GM18519 (cell line): ENCODE data around the gene COMMD9.

Experiments
- ATAC-seq: cut with Tn5 transposase; IDR thresholded peaks from one replicate; pipeline ENCODE4 v1.9.1; 2021; ENCODE audit warnings: mild to moderate bottlenecking, moderate library complexity; ENCODE audit not compliant: unreplicated experiment, low FRiP score

The COMMD9 gene

DNA sequence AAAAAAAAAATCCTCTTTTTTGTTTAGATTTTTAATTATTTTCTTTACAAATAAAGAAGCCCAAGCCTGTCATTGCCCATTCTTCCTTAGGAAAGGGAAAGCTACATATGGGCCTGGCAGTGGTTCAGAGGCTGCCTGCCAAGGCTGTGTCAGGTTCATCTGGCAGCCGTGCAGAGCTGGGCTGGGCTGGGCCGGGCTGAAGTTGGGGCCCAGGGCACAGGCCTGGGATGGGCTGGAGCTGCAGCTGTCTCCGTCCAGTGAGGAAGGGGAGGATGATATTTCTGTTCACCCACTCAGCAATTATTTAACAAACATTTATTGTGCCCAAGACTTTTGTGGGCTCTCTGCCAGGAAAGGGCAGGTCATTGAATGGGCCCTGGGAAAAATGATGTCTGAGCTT, 11.4 kb upstream of the COMMD9 start:
- ATAC-seq: no peak

DNA sequence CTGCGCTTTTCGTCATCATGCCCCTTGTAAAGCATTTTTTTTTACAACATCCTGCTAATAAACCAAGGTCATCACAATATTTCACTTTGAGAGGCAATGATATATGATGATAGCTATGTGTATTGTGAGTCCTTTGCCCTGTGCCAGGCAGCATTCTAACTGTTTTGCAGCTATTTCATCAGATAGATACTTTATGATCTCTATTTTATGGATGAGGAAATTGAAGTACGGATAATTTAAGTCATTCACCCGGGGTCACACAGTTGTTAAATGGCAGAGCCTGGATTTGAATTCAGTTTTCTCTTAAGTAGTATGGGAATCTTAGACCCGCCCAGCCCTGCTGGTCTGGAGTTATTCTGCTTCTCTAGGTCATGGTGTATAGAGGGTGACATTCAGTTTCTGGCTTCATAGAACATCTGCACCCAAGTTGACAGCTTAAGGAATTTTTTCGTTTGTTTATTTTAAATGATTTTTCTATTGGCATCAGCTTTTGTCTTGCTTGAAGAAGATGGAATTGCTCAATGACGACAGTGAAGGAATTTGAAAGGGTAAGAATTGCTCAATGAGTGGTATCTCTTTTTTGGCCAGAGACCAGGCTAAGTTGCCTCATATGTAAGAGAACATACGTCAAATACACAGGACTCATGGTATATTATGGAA, 7.8 kb upstream of the COMMD9 start:
- ATAC-seq: no peak

GRCh38 chr11:36295926-36296325, 6.7 kb upstream of the COMMD9 start, which contains the start of gene PRR5L:
Gene PRR5L (plus strand): TSS chr11:36296288. CDS start chr11:36401122, 104,834 bp downstream.
- no peak for ATAC-seq

DNA sequence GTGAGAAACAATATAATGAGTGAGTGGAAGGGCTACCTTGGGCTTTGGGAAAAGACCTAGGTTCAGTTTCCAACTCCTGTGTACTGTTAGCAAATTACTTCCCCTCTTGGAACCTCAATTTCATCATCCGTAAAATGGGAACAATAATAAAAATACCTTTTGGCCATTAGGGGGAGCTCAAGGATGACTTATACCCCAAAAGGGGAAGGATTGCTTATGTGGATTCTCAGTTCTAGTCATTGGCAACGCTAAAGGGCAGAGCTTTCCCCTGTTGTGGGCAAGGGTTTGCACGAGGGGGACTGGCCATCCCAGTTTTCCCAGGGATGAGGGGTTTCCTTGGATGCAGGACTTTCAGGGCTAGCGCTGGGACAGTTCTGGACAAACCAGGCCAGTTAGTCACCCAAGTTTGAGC, 3.1 kb upstream of the COMMD9 start:
- ATAC-seq: peak; percentile 34

DNA sequence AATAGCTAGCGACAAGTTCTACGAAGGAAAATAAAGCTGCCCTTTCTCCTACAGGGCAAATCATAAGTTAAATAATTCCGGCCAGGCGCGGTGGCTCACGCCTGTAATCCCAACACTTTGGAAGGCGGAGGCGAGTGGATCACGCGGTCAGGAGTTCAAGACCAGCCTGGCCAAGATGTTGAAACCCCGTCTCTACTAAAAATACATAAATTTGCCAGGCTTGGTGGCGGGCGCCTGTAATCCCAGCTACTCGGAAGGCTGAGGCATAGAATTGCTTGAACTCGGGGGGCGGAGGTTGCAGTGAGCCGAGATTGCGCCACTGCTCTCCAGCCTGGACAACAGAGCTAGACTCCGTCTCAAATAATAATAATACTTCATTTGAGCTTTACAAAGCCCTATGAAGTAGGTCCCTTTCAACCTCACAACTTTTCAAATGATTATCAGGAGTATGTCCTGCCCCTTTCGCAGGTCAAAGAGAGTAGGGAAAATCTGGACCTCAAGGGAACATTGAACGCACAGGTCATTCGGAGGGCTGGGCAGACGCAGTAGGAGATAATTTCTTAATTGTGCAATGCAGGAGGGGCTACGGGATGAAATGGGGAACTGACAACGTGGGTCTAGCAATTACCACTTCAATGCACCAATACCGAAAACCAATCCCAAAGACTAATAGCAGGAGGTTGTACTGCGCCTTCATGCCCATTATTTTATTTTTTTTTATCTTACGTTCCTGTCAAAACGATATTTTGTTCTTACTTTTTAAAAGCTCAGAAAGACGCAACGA, 590 bp downstream of the COMMD9 start:
- ATAC-seq: no peak

GRCh38 chr11:36282926-36283325, 6.3 kb downstream of the COMMD9 start:
- ATAC-seq: no peak

GRCh38 chr11:36281850-36282249, 7.4 kb downstream of the COMMD9 start:
- ATAC-seq: no peak

DNA sequence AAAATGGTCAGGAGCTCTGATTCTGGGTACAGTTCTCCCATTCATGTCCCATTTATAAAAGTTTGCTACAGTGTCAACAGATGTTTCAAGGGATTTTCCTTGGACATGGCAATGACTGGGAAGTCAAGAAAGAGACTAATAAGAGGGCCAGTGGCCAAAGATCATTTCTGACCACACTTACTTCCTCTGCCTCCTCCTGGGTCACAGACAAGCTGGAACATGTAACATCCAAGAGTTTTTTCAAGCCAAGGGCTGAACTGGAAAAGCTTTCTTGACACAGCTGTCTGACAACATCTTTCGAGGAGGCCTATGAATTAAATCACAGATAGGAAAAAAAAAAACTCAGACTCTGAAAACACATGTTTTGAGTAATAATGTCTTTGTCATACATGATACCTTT, 8.7 kb downstream of the COMMD9 start:
- no peak for ATAC-seq

DNA sequence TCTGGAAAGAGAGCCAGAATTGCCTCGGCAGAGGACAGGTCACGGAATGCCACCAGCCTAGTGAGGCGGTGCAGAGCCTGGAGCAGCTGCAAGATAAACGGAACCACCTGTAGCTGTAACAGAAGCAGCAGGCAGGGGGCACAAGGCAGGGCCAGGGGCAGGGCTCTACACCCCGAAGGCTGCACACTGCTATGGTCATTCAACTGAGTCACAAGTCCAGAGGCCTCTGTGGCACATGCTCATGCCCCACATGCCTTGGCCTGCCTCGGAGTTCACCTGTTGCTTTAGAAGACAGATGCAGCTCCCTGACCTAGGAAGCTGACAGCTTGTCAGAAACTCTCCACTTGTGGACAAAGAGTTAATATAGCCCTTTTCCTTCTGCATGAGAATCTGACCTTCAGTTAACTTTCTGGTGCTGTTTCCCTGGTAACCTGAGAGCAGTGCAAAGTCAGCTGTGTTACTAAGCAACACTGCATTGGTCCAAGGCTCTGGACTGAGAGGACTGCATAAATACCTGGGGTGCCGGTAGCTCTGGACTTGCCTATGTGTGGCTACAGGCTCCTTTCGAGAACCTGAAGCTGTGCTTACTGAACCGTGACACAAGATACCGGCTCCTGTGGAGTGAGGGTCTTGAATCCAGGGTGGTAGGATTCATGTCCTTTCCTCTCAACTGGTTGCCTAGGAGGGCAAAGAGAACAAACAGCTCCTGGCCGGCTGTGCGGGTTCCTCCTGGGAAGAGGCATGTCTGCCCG, 10.5 kb downstream of the COMMD9 start:
- no peak for ATAC-seq

- no peak for ATAC-seq
These were observed 14.8 kb downstream of the COMMD9 start for GRCh38 chr11:36274414-36274813.

- ATAC-seq: no peak
These were observed 16.1 kb downstream of the COMMD9 start for GRCh38 chr11:36273110-36273509.

- ATAC-seq: no peak
These were observed 17.3 kb downstream of the COMMD9 start for GRCh38 chr11:36271794-36272407.

DNA sequence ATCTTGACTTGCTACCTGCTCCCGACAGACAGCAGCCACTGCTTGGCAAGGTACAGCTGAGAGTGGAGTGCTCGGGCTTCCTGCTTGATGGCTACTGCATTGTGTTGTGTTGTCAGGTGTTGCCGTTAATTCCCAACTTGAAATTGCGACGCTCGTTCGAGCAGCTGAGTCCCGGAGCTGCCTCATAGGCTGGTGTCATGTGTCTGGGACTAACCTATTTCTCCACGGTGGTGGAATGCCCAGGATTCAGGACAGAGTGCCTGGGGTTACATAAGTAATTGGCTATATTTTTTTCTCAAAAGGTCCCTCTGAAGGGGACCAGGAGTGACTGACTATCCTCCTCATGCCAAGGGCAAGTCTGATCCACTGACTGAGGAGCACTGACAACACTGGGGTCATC, 18.5 kb downstream of the COMMD9 start:
- ATAC-seq: no peak

GRCh38 chr11:36268337-36268985, 20.8 kb downstream of the COMMD9 start:
- no peak for ATAC-seq

DNA sequence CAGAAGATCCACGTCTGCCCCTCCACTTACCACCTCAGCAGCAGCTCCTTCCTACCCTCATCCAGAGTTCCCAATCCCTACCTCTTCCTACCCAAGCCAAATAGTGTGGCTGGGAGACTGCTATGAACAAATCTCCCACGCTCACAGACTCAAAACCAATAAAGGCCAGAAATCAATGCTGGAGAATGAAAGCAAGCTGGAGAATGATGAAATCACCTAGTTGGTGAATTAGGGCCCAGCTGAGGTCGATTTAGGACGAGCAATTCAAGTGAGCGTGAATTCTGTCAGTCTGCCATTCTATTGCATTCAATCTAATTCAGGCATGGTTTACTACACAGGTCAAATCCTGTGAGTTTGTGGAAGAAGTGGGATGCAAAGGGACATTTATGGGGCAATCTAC, 22.5 kb downstream of the COMMD9 start:
- ATAC-seq: no peak

GRCh38 chr11:36265793-36266628, 23.2 kb downstream of the COMMD9 start:
- no peak for ATAC-seq

DNA sequence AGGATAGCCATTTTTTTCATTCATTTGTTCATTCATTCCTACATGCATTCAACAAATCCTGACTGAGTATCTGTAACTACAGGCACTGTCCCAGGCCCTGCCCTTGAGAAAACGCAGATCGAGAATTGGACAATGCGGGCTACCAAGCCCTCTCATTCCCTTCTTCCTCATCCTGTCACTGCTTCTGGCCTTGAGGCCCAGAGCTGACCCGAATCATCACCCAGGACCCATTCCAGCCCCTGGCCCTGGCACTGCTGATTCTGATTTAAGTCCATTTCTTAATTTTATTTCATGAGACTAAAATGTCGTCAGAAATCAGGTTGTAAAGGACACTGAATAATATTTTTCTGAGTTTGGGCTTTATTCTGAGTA, 24.3 kb downstream of the COMMD9 start:
- ATAC-seq: no peak

GRCh38 chr11:36264011-36264972, 24.9 kb downstream of the COMMD9 start:
- no peak for ATAC-seq
